HepG2 (cell line): ENCODE data around the gene POFUT2.

Experiments used
- EP300 ChIP-seq, 3 experiments: sonication (generic) in 1 of 3; formaldehyde crosslinking in 1 of 3; IDR thresholded peaks; 2 replicates each; pipeline versions ENCODE4 v1.5.1 to v1.6.1; 2011 to 2020; ENCODE audit warnings: low read depth in 2 of 3, low read length in 2 of 3, borderline replicate concordance in 1 of 3, improper control_type of control experiment in 1 of 3, mild to moderate bottlenecking in 1 of 3, missing genetic modification reagents in 1 of 3, moderate library complexity in 1 of 3
- JUND ChIP-seq: sonication (generic); formaldehyde crosslinking; IDR thresholded peaks from 2 replicates; pipeline ENCODE4 v1.8.0; 2022; ENCODE audit warnings: mild to moderate bottlenecking, missing genetic modification reagents
- MED1 ChIP-seq: sonication (generic); formaldehyde crosslinking; IDR thresholded peaks from 2 replicates; pipeline ENCODE4 v1.4.0; 2020; ENCODE audit warnings: missing genetic modification reagents
- RORA ChIP-seq: sonication (generic); formaldehyde crosslinking; IDR thresholded peaks from 2 replicates; pipeline ENCODE4 v1.5.0; 2020; ENCODE audit warnings: mild to moderate bottlenecking, missing genetic modification reagents, moderate library complexity
- ZNF354B ChIP-seq: sonication (generic); formaldehyde crosslinking; IDR thresholded peaks from 2 replicates; pipeline ENCODE4 v1.8.0; 2022; ENCODE audit warnings: mild to moderate bottlenecking, missing genetic modification reagents
- ZNF720 ChIP-seq: sonication (generic); formaldehyde crosslinking; IDR thresholded peaks from 2 replicates; pipeline ENCODE4 v1.4.0; 2020; ENCODE audit warnings: missing genetic modification reagents
- TF ChIP-seq, protein P1 (sequence below): conservative IDR thresholded peaks from 2 replicates; pipeline ENCODE4 v1.6.1; 2018; ENCODE audit warnings: missing genetic modification reagents
- TF ChIP-seq, protein P2 (sequence below): sonication (generic); formaldehyde crosslinking; IDR thresholded peaks from 2 replicates; pipeline ENCODE4 v1.5.0; 2020; ENCODE audit warnings: mild to moderate bottlenecking, missing genetic modification reagents, moderate library complexity
- TF ChIP-seq, protein P3 (sequence below): sonication (generic); formaldehyde crosslinking; IDR thresholded peaks from 2 replicates; pipeline ENCODE4 v1.8.0; 2022; ENCODE audit warnings: mild to moderate bottlenecking, missing genetic modification reagents, borderline replicate concordance

DNA sequence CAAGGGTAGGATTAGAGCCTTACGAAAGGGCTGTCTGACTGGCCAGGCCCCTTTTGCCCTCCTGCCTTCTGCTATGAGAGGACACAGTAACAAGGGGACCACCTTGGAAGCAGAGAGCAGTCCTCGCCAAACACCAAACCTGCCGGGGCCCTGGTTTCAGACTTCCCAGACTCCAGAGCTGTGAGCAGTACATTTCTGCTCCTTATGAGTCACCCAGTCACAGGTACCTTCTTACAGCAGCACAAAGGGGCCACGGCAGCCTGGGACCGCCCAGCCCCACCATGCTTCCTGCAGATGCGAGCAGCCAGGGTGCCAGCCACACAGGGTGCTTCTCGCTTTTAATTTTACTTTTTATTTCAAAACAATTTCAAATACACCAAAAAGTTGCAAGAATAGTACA is 17.2 kb upstream of the POFUT2 start:
- no peak for TF ChIP-seq EP300 (IDR thresholded peaks at IDR 0.05; ENCODE audit: low read depth in 2 of 2, low read length in 2 of 2)
- no peak for TF ChIP-seq EP300 (CRISPR knock-in tag; IDR thresholded peaks at IDR 0.05; ENCODE audit: borderline replicate concordance)
- TF ChIP-seq JUND (CRISPR knock-in tag) = no peak
- TF ChIP-seq, protein P1, sequence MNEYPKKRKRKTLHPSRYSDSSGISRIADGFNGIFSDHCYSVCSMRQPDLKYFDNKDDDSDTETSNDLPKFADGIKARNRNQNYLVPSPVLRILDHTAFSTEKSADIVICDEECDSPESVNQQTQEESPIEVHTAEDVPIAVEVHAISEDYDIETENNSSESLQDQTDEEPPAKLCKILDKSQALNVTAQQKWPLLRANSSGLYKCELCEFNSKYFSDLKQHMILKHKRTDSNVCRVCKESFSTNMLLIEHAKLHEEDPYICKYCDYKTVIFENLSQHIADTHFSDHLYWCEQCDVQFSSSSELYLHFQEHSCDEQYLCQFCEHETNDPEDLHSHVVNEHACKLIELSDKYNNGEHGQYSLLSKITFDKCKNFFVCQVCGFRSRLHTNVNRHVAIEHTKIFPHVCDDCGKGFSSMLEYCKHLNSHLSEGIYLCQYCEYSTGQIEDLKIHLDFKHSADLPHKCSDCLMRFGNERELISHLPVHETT (CRISPR knock-in tag) = no peak
- no peak for TF ChIP-seq ZNF720 (CRISPR knock-in tag)
- no peak for TF ChIP-seq ZNF354B
- TF ChIP-seq, protein P2, sequence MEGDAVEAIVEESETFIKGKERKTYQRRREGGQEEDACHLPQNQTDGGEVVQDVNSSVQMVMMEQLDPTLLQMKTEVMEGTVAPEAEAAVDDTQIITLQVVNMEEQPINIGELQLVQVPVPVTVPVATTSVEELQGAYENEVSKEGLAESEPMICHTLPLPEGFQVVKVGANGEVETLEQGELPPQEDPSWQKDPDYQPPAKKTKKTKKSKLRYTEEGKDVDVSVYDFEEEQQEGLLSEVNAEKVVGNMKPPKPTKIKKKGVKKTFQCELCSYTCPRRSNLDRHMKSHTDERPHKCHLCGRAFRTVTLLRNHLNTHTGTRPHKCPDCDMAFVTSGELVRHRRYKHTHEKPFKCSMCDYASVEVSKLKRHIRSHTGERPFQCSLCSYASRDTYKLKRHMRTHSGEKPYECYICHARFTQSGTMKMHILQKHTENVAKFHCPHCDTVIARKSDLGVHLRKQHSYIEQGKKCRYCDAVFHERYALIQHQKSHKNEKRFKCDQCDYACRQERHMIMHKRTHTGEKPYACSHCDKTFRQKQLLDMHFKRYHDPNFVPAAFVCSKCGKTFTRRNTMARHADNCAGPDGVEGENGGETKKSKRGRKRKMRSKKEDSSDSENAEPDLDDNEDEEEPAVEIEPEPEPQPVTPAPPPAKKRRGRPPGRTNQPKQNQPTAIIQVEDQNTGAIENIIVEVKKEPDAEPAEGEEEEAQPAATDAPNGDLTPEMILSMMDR (CRISPR knock-in tag) = no peak
- TF ChIP-seq MED1 (CRISPR knock-in tag) = no peak
- TF ChIP-seq, protein P3, sequence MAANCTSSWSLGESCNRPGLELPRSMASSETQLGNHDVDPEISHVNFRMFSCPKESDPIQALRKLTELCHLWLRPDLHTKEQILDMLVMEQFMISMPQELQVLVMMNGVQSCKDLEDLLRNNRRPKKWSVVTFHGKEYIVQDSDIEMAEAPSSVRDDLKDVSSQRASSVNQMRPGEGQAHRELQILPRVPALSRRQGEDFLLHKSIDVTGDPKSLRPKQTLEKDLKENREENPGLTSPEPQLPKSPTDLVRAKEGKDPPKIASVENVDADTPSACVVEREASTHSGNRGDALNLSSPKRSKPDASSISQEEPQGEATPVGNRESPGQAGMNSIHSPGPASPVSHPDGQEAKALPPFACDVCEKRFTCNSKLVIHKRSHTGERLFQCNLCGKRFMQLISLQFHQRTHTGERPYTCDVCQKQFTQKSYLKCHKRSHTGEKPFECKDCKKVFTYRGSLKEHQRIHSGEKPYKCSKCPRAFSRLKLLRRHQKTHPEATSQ (CRISPR knock-in tag) = no peak
- no peak for TF ChIP-seq RORA
